Activated CD8-positive, alpha-beta T cell treated with anti-CD3 and anti-CD28 coated beads for 36 hours (primary cell): Measurements from ENCODE around the gene CSAD. TPM values are rescaled to one million over a fixed set of nuclear protein-coding genes. Genes with fewer than 3 reads are reported as not detected.

Experiments used
- ATAC-seq: fragments of 200-7000 bp; cut with Tn5 transposase; one replicate; pipeline ENCODE4 v1.10.0; 2021; ENCODE audit warnings: mild to moderate bottlenecking, moderate library complexity
- CTCF ChIA-PET: fragments of 350-600 bp; sonication (Branson Sonifier 250); formaldehyde crosslinking; loops from one replicate; lab custom pipeline; 2021; ENCODE audit warnings: antibody characterized with exemption; lab: Charles Lee
- POLR2A ChIA-PET: fragments of 350-600 bp; sonication (Branson Sonifier 250); formaldehyde crosslinking; loops from one replicate; lab custom pipeline; 2021; ENCODE audit warnings: antibody characterized with exemption; lab: Charles Lee
- DNase-seq: peaks from one replicate; pipeline ENCODE4 v3.0.0-alpha.2; 2020
- H3K27ac Mint-ChIP-seq: one replicate; pipeline ENCODE4 v1.8.0; 2021; ENCODE audit warnings: mild to moderate bottlenecking, mixed read lengths
- H3K27me3 Mint-ChIP-seq: one replicate; pipeline ENCODE4 v1.8.0; 2021; ENCODE audit warnings: mixed read lengths
- H3K36me3 Mint-ChIP-seq: one replicate; pipeline ENCODE4 v1.8.0; 2021; ENCODE audit warnings: low read depth, mixed read lengths
- H3K4me1 Mint-ChIP-seq: one replicate; pipeline ENCODE4 v1.8.0; 2021; ENCODE audit warnings: low read depth, mixed read lengths
- H3K4me3 Mint-ChIP-seq: one replicate; pipeline ENCODE4 v1.8.0; 2021; ENCODE audit warnings: mild to moderate bottlenecking, moderate library complexity, mixed read lengths
- H3K9me3 Mint-ChIP-seq: one replicate; pipeline ENCODE4 v1.8.0; 2021; ENCODE audit warnings: mixed read lengths
- intact Hi-C: fragments of 100-400 bp; cut with micrococcal nuclease; formaldehyde crosslinking; loops from one replicate; pipeline ENCODE4 v1.10.0; 2022
- total RNA-seq, 2 experiments: library from RNA; stranded (reverse); gene quantifications; one replicate each; pipeline ENCODE4 v1.2.3, GENCODE V29; 2021
- TF ChIP-seq, protein P1 (sequence below): fragments of 200-600 bp; IDR thresholded peaks from one replicate; pipeline ENCODE4 v1.8.0; 2022; ENCODE audit warnings: antibody characterized with exemption, mild to moderate bottlenecking

CSAD gene
- total RNA-seq, 2 experiments from 2014 or later, result 13.8 to 18.6 TPM

DNA sequence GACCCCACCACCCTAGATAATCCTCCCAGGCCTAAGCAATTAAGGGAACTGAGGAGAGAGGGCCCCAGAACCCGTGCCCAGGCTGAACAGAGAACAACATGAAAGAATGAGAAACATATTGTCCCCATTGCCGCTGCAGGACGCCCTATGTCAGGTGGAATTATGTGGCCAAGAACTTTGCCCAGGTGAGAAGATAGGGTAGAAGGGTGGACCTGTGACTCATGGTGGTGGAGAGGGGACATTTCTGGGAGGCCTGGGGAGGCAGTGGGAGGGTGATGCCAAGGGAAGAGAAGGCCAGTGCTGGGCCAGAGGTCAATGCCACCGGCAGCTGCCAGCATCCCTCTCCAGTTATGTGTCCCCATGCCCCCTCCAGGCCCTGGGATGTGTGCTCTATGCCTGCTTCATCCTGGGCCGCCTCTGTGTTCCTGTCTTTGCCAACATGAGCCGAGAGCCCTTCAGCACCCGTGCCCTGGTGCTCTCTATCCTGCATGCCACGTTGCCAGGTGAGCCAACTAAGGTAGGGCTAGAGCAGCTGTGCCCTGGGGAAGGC, 61.9 kb downstream of the CSAD start:
- Mint-ChIP-seq H3K4me3 (no peak overlapping the region), H3K27me3 (no peaks in the 10 kb centered on the region), H3K27ac (no peak overlapping the region), H3K9me3 (no peaks in the 10 kb centered on the region), H3K36me3 (no peaks in the 10 kb centered on the region), H3K4me1 (no peaks in the 10 kb centered on the region)
- ChIA-PET CTCF (interaction anchor here (0.8 to 1.5 kb wide), 2 partner anchors 16 to 53 kb away, joined by 3 to 6 read pairs; no protein-coding TSS in a partner anchor), POLR2A (interaction anchor here (1.2 kb wide), 1 partner anchor 39 kb away, joined by 3 read pairs; no protein-coding TSS in a partner anchor)
- ATAC-seq (no peak), DNase-seq (no peak)
- TF ChIP-seq, protein P1, sequence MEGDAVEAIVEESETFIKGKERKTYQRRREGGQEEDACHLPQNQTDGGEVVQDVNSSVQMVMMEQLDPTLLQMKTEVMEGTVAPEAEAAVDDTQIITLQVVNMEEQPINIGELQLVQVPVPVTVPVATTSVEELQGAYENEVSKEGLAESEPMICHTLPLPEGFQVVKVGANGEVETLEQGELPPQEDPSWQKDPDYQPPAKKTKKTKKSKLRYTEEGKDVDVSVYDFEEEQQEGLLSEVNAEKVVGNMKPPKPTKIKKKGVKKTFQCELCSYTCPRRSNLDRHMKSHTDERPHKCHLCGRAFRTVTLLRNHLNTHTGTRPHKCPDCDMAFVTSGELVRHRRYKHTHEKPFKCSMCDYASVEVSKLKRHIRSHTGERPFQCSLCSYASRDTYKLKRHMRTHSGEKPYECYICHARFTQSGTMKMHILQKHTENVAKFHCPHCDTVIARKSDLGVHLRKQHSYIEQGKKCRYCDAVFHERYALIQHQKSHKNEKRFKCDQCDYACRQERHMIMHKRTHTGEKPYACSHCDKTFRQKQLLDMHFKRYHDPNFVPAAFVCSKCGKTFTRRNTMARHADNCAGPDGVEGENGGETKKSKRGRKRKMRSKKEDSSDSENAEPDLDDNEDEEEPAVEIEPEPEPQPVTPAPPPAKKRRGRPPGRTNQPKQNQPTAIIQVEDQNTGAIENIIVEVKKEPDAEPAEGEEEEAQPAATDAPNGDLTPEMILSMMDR, result no peak
- intact Hi-C loops, result no loop called here

DNA sequence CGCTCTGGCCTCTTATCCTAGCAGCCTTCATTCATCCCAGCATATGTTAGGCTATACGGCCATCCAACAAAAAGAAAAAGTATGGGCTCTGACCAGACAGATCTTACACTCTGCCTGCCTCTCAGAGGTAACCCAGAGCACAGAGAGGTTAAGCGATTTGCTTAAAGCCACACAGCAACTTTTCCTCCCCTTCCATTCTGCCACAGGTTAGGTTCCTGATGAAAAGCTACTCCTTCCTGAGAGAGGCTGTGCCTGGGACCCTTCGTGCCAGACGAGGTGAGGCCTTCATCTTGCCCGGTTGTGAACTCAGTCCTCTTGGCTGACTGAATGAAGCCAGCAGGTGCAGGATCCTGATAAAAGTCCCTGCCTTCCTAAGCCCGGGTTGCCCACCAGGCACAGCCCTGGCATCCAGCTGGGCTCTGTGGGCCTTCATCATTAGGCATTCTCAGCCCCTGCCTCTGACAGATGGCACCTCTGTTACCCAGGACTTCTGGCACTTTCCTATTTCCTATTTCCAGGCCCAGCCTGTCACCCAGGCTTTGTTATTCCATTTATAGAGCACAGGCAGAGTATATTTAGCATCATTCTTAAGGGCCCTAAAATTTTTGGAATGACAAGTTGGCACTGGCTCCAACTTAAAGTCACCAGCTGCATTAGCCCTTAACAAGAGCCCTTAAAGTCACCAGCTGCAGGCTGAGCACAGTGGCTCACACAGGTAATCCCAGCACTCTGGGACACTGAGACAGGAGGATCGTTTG, 64.7 kb downstream of the CSAD start:
- Mint-ChIP-seq H3K36me3 (no peaks in the 10 kb centered on the region), H3K4me3 (no peak overlapping the region), H3K27ac (no peak overlapping the region), H3K9me3 (no peaks in the 10 kb centered on the region), H3K27me3 (no peaks in the 10 kb centered on the region), H3K4me1 (no peaks in the 10 kb centered on the region)
- TF ChIP-seq, protein P1, result no peak
- POLR2A ChIA-PET, result interaction anchor here (1.0 kb wide), 1 partner anchor 38 kb away, joined by 4 read pairs; no protein-coding TSS in a partner anchor
- intact Hi-C loops, result no loop called here
- CTCF ChIA-PET, result interaction anchor here (1.0 to 1.4 kb wide), 4 partner anchors 17 to 50 kb away, joined by 3 to 5 read pairs (median 4); no protein-coding TSS in a partner anchor
- DNase-seq (no peak), ATAC-seq (no peak)

DNA sequence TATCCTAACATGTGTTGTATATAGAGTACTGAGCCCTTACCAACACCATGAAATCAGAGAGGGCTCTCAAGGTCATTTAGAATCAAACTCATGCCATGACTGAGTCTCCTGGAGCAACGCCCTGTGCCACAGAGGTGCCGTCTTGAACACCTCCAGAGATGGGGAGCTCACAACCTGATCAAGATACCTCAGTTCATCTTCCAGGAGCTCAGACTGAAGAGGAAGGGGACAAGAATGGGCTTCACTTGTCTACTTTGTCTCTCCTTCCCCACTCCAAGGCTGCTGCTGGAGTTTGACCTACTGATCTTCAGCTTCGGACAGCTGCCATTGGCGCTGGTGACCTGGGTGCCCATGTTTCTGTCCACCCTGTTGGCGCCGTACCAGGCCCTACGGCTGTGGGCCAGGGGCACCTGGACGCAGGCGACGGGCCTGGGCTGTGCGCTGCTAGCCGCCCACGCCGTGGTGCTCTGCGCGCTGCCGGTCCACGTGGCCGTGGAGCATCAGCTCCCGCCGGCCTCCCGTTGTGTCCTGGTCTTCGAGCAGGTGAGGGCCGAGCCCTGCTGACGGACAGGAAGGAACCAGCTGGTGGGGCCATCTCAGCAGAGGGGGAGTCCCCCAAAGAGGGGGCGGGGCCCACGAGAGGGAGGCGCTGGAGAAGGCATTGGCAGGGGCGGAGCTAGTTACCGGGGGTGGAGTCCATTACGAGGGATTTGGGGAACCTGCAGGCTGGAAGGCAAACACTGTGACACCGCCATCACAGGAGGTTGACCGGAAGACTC, 65.4 kb downstream of the CSAD start:
- ChIA-PET POLR2A (interaction anchor here (1.0 kb wide), 1 partner anchor 37 kb away, joined by 4 read pairs; no protein-coding TSS in a partner anchor), CTCF (interaction anchor here (0.8 to 1.4 kb wide), 4 partner anchors 16 to 237 kb away, joined by 3 to 4 read pairs (median 3); no protein-coding TSS in a partner anchor)
- TF ChIP-seq, protein P1, result no peak
- no peaks in the 10 kb centered on the region for H3K4me1 Mint-ChIP-seq
- DNase-seq (no peak), ATAC-seq (no peak)
- no peaks in the 10 kb centered on the region for H3K36me3 Mint-ChIP-seq
- H3K4me3 Mint-ChIP-seq, result no peak overlapping the region
- no peaks in the 10 kb centered on the region for H3K27me3 Mint-ChIP-seq
- no peaks in the 10 kb centered on the region for H3K9me3 Mint-ChIP-seq
- no peak overlapping the region for H3K27ac Mint-ChIP-seq
- intact Hi-C loops, result no loop called here

DNA sequence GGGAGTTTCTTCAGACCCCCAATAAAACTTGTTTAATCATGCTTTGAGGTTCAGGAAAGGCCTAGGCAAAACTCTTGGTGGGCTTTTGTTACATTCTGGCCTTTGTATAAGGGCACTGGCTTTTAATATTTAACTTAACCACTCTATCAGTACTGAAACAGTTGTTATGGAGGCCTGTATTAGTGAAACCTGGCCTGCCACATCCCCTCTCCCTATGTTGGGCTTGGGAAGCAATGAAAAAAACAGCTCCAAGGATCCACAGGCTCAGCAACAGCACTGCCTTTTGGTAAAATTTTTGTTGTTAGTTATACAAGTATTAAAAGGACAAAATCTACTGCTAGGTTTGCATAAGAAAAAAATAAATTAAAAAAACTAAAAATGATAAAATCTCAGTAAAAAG, 66.8 kb downstream of the CSAD start:
- H3K9me3 Mint-ChIP-seq, result no peaks in the 10 kb centered on the region
- ChIA-PET CTCF (interaction anchor here (1.1 kb wide), 1 partner anchor 46 kb away, joined by 4 read pairs; no protein-coding TSS in a partner anchor), POLR2A (no interaction called here)
- TF ChIP-seq, protein P1, result no peak
- no peaks in the 10 kb centered on the region for H3K36me3 Mint-ChIP-seq
- no peak overlapping the region for H3K4me3 Mint-ChIP-seq
- DNase-seq (no peak), ATAC-seq (no peak)
- H3K4me1 Mint-ChIP-seq, result no peaks in the 10 kb centered on the region
- intact Hi-C loops, result no loop called here
- no peaks in the 10 kb centered on the region for H3K27me3 Mint-ChIP-seq
- H3K27ac Mint-ChIP-seq, result no peak overlapping the region
